Adipose tissue (tissue), 3 donors: Measurements from ENCODE around the gene CCDC142. TPM values are rescaled to one million over a fixed set of nuclear protein-coding genes. Genes with fewer than 3 reads are reported as not detected.

Experiments
- H3K27ac ChIP-seq: one replicate; pipeline ENCODE4 v1.5.1; 2013; ENCODE audit warnings: low read depth, low read length
- WGBS, 3 donors: extraction: QIAGEN DNeasy Blood & Tissue Kit; methylation state at CpG; one replicate each; pipeline ENCODE4 v1.1.7; 2013; 5-methylcytosine and 5-hydroxymethylcytosine counted together
- polyA plus RNA-seq, 3 donors: library from polyadenylated mRNA; stranded (reverse); fragments of 200-250 nt; gene quantifications; one replicate each; pipeline ENCODE4 v1.2.3, GENCODE V29; 2013
- donor health status: healthy with polysubstance abuse.
- donor health status: Bipolar disorder and iron deficiency.
- donor health status: healthy.

CCDC142 gene, protein sequence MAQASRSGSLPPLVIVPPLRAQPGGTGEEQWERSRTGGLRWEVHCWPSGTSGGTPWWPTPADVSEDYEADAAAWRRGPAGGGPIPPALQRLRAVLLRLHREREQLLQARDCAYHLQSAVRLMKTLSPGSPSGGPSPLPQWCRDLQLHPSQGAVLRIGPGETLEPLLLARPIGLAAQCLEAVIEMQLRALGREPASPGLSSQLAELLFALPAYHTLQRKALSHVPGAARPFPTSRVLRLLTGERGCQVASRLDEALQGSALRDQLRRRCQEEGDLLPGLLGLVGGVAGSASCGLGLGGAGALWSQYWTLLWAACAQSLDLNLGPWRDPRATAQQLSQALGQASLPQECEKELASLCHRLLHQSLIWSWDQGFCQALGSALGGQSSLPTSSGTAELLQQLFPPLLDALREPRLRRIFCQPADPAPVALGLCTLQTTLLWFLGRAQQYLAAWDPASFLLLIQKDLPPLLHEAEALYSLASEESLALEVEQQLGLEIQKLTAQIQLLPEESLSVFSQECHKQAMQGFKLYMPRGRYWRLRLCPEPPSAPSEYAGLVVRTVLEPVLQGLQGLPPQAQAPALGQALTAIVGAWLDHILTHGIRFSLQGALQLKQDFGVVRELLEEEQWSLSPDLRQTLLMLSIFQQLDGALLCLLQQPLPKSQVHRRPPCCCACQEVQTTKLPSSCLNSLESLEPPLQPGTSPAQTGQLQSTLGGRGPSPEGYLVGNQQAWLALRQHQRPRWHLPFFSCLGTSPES
- 1 to 10 TPM; 2.7 to 6.6 (median 5.0) TPM for polyA plus RNA-seq

GRCh38 chr2:74482801-74483674, at the start of gene CCDC142, which contains the start of gene TTC31:
Gene CCDC142, minus strand, starts transcription at chr2:74482998. Its CDS starts 161 bp downstream, at chr2:74482837.
Gene TTC31, plus strand, starts transcription at chr2:74483081. Its CDS starts 15 bp downstream, at chr2:74483096.
- H3K27ac ChIP-seq: no peak within 1 kb of the TSS
- WGBS, 3 donors: 1% methylated on average over 48 to 50 of the region's 50 CpGs

DNA sequence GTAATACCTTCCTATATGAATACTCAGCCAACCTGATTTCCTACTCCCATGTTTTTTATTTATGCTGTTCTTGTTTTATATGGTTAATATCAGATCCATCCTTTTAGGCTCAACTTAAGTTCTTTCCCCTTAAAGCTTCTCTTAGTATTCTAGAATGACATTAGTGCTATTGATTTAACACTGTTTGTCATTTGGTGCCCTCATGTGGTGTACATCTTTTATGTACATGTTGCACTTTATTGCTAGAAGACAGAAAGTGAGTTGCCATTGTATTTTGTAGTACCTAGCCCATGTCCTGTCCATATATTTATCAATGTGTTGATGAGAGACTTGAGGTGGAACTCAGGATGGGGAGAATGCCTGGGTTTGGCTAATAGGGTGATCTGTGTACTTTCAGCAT, 49.4 kb upstream of the CCDC142 start:
- H3K27ac ChIP-seq: no peak overlapping the region

DNA sequence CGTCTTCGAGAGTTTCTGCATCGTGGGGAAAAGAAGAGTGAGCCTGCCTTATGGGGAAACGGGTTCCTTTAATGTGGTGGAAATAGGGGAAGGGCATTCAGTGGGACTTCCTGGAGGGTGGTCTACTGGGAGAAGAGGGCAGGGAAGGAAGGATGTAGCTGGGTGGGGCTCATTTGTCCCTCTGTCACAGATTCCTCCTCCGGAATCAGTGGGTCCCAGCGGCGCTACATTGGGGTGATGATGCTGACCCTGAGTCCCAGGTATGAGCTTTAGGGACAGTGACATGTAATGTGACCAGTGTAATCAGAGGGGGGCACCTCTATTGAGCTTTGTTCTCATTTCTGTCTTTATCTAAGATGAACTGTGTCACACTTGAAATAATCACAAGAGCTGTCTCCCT, 48.9 kb upstream of the CCDC142 start:
- no peak overlapping the region for H3K27ac ChIP-seq
- 73 to 86% (median 73%) methylated on average over 7 of the region's 7 CpGs for WGBS, 3 donors

DNA sequence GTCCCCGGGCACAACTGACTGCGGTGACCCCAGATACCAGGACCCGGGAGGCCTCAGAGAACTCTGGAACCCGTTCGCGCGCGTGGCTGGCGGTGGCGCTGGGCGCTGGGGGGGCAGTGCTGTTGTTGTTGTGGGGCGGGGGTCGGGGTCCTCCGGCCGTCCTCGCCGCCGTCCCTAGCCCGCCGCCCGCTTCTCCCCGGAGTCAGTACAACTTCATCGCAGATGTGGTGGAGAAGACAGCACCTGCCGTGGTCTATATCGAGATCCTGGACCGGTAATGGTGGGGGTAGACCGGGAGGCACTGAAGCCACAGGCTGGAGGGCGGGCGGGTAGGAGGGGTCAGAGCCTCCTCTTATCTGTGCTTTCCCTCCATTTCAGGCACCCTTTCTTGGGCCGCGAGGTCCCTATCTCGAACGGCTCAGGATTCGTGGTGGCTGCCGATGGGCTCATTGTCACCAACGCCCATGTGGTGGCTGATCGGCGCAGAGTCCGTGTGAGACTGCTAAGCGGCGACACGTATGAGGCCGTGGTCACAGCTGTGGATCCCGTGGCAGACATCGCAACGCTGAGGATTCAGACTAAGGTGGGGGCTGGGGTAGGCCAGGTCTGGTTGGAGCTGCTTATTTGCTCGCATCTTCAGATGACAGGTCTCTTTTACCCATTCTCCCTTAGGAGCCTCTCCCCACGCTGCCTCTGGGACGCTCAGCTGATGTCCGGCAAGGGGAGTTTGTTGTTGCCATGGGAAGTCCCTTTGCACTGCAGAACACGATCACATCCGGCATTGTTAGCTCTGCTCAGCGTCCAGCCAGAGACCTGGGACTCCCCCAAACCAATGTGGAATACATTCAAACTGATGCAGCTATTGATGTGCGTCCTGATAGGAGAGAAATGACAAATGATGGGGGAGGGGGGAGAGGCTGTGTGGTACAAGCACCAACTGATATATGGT, 47.7 kb upstream of the CCDC142 start:
- peak overlapping the region; percentile 57 for H3K27ac ChIP-seq
- 1 to 3% (median 3%) methylated on average over 54 of the region's 54 CpGs for WGBS, 3 donors

- peak within 1 kb of the TSS; percentile 70 for H3K27ac ChIP-seq
- WGBS, 3 donors: 0 to 1% (median 0%) methylated on average over 82 to 87 of the region's 87 CpGs
Measured at GRCh38 chr2:74529357-74530238, 46.8 kb upstream of the CCDC142 start, which contains the start of the genes AUP1 and HTRA2. Gene AUP1, minus strand, starts transcription at chr2:74529706. Its CDS starts 77 bp downstream, at chr2:74529629. Gene HTRA2, plus strand, starts transcription at chr2:74529933. Its CDS starts 74 bp downstream, at chr2:74530007.

- WGBS, 3 donors: 14 to 20% (median 17%) methylated on average over 29 of the region's 29 CpGs
- peak overlapping the region; percentile 70 for H3K27ac ChIP-seq
Measured at GRCh38 chr2:74528600-74529356, 46.0 kb upstream of the CCDC142 start.

GRCh38 chr2:74527741-74528140, 44.9 kb upstream of the CCDC142 start:
- H3K27ac ChIP-seq: no peak overlapping the region

DNA sequence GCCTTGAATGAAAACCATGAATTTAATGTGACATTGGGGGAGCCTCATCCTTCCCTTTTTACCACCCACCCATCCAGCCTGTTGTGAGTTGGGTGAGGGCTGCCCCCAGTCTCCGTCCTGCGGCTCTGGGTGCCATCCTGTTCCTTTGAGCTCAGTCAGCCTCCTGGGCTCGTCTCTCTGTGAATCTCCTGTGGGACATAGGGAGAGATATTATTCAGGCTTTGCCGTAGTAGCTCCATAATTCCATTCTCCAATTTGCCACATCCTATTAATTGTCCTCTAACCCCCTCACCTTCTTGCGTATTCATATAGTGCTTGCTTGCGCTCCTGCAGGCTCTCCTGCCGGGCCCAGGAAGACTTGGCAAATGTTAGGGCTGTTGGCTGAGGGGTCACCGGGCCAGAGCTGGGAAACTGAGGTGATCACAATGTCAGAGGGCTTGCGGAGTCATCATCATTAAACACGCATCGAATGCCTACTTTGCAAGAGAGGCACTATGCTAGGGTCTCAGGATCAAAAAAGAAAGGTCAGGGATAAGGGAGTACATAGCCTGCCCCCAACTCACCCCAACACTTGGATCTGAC, 43.9 kb upstream of the CCDC142 start:
- H3K27ac ChIP-seq: no peak overlapping the region
- WGBS, 3 donors: 96 to 97% (median 97%) methylated on average over 11 of the region's 11 CpGs

More at GRCh38 chr2:74527741-74528140, 44.9 kb upstream of the CCDC142 start:
- 90 to 95% (median 91%) methylated on average over 9 of the region's 9 CpGs for WGBS, 3 donors

- WGBS, 3 donors: 81 to 87% (median 83%) methylated on average over 11 of the region's 11 CpGs
- no peak within 1 kb of the TSS for H3K27ac ChIP-seq
Measured at GRCh38 chr2:74525717-74526648, 43.2 kb upstream of the CCDC142 start, which contains the start of gene DQX1. Gene DQX1, minus strand, starts transcription at chr2:74526231. Its CDS starts 502 bp downstream, at chr2:74525729.

DNA sequence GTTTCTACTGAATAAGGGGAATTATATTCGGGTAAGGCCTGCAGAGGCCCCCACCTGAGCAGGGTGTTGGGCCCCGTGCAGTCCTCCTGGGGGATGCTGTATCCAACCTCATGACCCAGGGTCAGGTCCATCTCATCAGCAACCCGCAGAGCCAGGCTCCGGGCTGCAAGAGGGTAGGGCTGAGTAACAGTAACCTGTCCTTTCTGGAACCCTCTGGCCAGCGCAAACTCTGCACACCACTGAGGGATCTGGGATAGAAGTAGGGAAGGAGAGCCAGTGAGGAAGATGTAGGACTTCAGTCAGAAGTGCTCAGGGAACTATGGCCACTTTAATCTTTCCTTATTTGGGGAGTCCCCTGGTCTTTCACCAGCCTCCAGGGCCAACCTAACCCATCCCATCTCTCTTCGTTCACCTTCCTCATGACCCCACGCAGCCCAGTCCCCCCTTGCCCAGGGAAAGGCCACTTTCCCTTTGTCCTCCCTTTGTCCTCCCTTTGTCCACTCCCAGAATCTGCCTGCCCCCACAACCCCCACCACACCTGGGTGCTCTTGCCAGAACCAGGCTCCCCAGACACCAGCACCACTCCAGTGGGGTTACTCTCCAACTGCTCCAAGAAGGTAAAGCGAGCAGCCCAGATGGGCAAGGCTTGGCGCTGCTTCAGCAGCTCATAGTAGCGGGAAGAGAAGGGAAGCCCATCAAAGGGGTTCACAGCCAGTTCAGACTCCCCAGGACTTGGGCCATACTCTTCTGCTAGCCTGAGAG, 42.3 kb upstream of the CCDC142 start:
- 90 to 91% (median 91%) methylated on average over 10 of the region's 10 CpGs for WGBS, 3 donors
- H3K27ac ChIP-seq: no peak overlapping the region

DNA sequence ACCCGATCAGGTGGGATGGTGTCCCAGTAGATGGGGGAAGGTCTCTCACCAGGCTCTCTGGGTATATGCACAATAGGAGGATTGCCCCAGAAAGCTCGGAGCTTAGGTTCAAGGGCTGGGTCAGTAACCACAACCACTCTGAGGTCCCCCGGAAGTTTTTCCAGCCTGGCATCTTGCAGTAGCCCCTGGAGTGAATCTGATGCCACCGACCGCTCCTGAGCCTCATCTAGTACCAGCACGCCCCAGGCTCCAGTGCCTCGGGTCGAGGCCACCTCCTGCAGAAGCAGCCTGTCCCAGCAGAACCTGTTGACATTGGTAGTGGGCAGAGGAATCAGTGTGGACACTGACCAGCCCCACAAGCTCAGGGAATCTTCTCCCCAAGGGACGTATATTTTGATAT, 41.2 kb upstream of the CCDC142 start:
- no peak overlapping the region for H3K27ac ChIP-seq

DNA sequence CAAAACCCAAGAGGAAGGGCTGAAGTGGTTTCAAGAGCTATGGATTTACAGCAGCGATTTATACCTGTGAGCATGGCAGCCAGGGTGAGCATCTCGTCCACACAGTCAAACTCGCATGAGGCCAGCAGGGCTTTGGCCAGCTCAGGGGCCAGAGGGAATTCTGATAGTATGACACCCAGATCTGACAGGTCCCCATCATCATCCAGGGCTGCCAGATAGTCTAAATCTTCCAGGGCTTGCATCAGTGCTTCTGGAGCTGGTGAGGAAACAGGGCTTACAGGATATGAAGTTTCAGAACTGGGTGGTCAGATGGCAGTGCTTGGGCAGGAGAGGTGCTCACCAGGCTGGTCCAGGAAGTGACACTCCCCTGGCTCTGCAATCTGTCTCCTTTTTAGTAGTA, 39.7 kb upstream of the CCDC142 start:
- WGBS, 3 donors: 67 to 85% (median 78%) methylated on average over 3 of the region's 3 CpGs
- H3K27ac ChIP-seq: no peak overlapping the region

More for the DNA sequence above, 41.2 kb upstream of the CCDC142 start:
- 81 to 89% (median 88%) methylated on average over 9 of the region's 9 CpGs for WGBS, 3 donors

DNA sequence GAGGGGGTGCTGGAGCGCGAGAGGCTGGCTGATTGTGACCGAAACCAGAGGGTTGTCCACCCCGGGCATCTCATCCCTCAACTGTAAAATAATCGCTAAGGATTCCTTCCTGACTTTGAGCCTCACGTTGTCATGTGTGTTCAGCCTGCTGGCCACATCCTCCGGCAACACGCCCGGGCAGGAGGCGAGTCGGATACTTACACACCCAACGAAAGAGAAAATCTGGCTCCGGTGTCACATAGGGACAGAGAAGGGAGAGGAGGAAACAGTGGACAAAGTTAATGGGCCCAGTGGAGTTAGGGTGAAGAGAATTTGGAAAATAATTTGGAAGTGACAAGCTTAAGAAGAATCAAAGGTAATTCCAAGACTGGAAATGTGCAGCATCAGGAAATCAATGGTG, 33.9 kb upstream of the CCDC142 start:
- no peak overlapping the region for H3K27ac ChIP-seq
- 62 to 64% (median 63%) methylated on average over 13 of the region's 13 CpGs for WGBS, 3 donors
